Activated CD8-positive, alpha-beta memory T cell treated with anti-CD3 and anti-CD28 coated beads for 36 hours (primary cell): ENCODE measurements around the gene STOX2. TPM values are rescaled to one million over a fixed set of nuclear protein-coding genes. Genes with fewer than 3 reads are reported as not detected.
"Not testable (repeated sequence)": the region's sequence is repeated elsewhere in the genome, so short reads cannot be mapped to it uniquely, and the experiment has no call there.

Source experiments
- CTCF ChIA-PET: fragments of 350-600 bp; sonication (Branson Sonifier 250); formaldehyde crosslinking; loops from one replicate; lab custom pipeline; 2021; ENCODE audit warnings: antibody characterized with exemption; lab: Charles Lee
- POLR2A ChIA-PET: fragments of 350-600 bp; sonication (Branson Sonifier 250); formaldehyde crosslinking; loops from one replicate; lab custom pipeline; 2021; ENCODE audit warnings: antibody characterized with exemption; lab: Charles Lee
- total RNA-seq, 2 experiments: library from RNA; stranded (reverse); gene quantifications; one replicate each; pipeline ENCODE4 v1.2.3, GENCODE V29; 2021

Gene STOX2
- total RNA-seq, 2 experiments from 2014 or later: not detected

DNA sequence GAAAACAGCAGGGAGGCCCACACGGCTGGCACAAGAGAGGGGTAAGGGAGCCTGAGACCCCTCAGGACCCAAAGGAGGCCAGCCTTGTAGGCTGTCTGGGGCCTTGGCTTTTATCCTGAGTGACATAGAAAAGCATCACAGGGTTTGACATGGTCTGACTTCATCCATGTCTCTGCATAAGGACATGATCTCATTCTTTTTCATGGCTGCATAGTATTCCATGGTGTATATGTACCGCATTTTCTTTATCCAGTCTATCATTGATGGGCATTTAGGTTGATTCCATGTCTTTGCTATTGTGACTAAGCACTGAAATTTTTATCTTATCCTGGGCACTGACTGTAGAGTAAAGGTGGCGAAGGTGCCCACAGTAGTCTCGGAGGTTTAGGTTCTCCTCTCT, 146.2 kb downstream of the STOX2 start:
- POLR2A ChIA-PET, CTCF ChIA-PET: not testable (repeated sequence)

DNA sequence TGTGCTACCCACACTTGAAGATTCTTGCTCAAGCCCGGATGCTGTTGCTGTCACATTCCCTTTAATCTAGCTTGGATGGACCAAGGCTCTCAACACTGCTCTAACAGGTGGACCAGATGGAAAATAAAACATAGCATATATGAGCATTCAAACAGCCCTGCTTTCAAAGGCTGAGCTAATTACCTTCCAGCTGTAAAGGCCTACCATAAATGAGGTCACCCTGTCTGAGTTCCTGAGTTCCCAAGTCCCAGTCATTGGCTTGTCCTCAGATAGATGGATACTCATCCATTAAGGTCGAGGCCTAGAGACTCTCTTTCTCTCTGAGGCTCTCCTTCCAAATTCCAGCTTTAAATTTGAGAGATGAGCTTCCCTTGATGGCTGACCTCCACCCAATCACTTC, 147.5 kb downstream of the STOX2 start:
- ChIA-PET CTCF (no interaction called here), POLR2A (interaction anchor here (0.6 kb wide), 1 partner anchor 51 kb away, joined by 3 read pairs; no protein-coding TSS in a partner anchor)

DNA sequence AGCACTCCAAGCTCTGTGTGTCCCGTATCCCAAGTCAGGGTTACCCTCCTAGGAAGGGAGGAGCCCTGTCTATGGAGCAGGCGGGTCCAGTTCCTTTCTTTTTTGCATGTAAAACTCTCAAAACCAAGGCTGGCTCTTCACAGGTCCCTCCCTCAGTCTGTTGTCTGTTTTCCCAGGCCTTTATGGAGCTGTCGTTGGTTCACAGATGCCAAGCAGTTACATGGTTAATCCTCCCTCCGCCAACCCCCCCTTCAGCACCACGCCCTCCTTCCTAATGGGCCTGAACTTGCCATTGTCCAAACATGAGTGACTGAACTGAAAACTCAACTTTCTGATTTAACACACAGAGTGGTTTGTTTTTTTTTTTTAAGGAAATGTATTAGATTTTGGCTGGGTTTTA, 148.3 kb downstream of the STOX2 start:
- CTCF ChIA-PET: no interaction called here
- POLR2A ChIA-PET: no interaction called here

DNA sequence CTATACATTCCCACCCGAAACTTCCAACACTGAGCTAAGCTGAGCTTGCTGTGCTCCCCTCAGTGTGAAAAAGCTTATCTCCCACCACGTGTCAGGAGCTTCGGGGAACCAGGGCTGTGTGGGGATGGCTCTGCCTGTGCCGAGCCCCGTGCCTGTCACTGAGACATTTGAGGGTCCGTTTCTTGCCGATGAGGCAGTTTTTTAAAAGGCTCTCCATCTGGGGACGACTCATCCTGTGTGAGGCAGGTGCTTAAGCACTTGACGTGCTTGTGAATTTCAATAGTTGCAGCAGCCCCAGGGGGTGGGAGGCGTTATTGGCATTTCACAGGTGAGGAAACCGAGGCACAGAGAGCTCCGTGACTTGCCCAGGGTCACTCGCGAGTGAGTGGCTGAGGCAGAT, 151.8 kb downstream of the STOX2 start:
- CTCF ChIA-PET: no interaction called here
- POLR2A ChIA-PET: no interaction called here

DNA sequence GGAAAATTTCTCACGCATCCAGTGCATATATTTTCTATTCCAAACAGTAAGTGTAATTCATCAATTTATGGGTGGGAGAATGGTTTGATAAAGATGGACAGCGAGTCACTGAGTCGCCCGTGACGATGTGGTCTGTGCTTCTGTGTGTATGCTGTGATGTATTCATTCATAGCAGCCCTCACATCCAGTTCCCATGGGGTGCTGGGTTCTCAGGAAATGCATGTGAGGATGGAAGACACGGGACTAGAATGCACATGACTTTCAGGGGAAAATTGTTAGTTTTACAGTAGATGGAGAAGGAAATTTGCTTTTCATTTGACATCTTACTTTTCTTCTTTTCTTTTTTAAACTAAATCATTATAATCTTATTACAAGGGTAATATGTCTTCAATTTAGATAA, 152.9 kb downstream of the STOX2 start:
- CTCF ChIA-PET: no interaction called here
- POLR2A ChIA-PET: no interaction called here

DNA sequence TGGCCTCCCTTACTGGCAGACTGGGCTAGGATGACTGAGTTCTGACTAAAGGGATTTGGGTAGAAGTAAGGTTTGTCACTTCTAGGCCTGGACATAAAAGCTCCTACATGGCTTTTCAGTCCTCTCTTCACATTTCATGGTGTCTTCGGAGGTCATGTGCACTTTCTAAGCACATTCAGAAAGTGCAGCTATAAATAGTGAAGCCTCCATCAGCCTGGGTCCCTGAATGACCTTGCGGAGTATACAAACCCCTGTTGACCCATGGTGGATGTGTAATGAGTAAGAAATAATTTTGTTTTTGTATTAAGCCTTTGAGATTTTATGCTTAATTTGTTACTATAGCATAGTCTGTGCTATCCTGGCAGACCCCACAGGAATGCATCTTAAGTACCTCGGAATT, 154.0 kb downstream of the STOX2 start:
- ChIA-PET CTCF (no interaction called here), POLR2A (no interaction called here)

DNA sequence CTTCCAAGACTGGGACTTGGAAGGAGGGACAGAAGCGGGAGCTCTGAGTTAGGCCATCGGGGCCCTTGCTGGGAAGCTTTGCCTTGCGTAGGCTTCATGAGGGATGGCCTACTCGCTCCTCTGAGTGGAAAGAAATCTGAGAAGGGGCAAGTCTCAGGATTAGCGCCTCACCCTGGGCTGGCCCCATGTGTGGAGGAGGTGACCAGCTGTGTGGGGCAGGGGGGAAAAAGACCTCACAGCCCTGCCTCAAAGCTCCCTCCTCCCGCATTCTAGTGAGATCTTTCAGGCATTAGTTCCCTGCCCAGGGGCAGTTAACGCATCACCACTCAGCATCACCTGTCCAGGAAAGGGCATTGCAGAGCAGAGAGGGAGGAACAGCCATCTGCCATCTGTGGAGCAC, 156.5 kb downstream of the STOX2 start:
- POLR2A ChIA-PET: no interaction called here
- CTCF ChIA-PET: no interaction called here

DNA sequence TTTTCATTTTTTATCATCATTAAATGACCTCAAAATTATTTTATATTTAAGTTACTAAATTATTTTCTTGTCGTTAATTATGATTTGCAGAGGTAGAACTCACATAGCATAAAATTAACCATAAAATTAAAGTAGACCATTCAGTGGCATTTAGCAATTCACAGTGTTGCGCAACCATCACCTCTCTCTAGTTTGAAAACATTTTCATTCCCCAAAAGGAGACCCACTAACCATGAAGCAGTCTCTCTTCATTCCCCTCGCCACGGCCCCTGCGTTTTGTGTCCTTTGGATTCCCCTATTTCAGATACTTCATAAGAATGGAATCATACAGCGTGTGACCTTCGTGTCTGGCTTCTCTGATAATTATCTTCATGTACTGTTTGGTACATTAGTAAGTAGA, 157.7 kb downstream of the STOX2 start:
- CTCF ChIA-PET: no interaction called here

DNA sequence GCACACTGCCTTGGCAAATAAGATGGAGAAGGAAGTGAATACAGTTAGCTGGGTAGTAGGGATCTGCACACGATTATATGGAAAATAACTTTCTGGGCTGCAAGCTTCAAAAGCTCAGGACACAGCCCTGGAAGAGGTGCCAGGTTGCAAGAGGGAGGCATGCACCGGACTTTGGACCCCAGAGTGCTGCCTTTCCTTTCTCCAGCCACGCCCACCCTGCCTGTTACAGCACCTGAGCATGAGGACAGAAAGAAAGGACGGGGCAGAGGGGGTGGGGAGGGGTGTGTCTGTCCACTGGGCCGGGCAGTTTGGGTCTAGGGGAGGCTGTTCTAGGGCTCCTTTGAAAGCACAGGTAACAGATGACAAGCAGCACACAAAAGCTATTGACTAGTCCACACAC, 159.8 kb downstream of the STOX2 start:
- CTCF ChIA-PET: no interaction called here
- POLR2A ChIA-PET: no interaction called here

More for the DNA sequence above, 157.7 kb downstream of the STOX2 start:
- POLR2A ChIA-PET: no interaction called here

DNA sequence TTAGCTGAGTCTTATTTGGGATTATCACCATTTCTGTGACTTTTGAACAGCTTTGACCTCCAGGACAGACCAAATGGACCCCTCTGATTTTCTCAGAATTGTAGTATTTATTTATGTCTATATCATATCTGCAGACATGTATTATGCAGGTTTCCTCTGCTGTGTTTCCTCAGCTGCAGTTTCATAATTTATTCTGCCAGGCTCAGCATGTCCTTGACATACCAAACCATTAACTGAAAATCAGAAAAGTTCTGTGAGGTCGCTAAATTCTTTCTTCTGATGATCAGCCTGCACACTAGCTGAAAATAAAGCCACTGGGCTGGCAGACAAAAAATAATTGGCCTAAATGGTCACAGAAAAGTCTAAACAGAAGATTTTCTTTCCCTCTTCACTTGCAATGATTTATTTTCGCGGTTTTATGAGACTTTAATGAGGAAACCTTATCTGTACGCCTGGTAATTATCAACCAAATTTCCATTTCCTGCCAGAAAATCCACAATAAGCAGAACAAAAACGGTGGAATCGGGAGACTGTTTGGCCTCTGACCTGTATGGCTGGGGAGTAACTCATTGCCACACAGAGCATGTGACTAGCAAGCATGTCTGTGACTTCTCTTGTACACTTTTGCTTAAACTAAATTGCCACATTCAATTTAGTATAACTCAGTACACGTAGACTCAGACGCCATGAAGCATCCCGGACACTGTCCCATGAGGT, 161.6 kb downstream of the STOX2 start:
- ChIA-PET POLR2A (no interaction called here), CTCF (no interaction called here)

DNA sequence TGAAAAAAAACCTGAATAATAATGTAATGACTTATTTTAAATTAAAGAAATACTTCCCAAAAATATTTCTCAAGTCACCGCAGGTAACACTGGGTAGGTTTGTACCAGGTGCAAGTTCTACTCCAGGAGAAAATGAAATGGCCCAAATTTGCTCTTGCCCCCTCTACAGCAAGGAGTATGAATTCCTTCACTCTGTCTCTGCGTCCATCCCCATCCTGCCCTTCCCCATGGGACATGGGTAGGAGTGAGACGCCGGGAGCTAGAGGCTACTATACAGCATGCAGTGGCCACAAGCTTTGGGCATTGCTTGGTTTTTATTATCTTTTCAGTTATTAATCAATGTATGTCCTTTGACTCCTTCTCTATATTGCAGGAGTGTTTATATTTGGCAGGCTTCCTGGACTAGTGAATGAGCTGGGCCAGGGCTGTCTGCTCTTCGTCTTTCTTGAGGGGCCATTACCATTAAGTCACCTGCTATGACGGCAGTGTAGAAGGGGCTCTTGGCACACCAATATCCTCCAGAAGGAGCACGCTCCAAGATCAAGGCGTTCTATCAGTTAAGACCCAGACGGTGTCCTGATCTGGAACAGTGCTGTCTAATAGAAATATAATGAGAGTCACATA, 162.9 kb downstream of the STOX2 start:
- POLR2A ChIA-PET: no interaction called here
- CTCF ChIA-PET: no interaction called here

Other genes starting within 250 kb of the STOX2 start
- 10 to 100 TPM; 29.0 to 29.2 TPM for gene RWDD4, start 246.1 kb upstream of the STOX2 start, total RNA-seq
- 10 to 100 TPM; 23.6 to 27.9 TPM for gene TRAPPC11, start 246.0 kb upstream of the STOX2 start, total RNA-seq